G401 (cell line): ENCODE data around the gene MRPL41. TPM values are rescaled to one million over a fixed set of nuclear protein-coding genes. Genes with fewer than 3 reads are reported as not detected.
"Not testable (repeated sequence)": the region's sequence is repeated elsewhere in the genome, so short reads cannot be mapped to it uniquely, and the experiment has no call there.

Source experiments
- DNase-seq: peaks from one replicate; pipeline ENCODE4 v3.0.0-alpha.2; 2015; ENCODE audit warnings: low spot score
- in situ Hi-C: cut with HindIII; loops from 2 replicates; pipeline ENCODE4 v1.10.0; 2016; ENCODE audit warnings: low sequenced_read_pairs, mixed read lengths
- total RNA-seq: library from RNA; depleted of rRNA; stranded (reverse); fragments of >200 nt; shearing (Covaris generic); gene quantifications from 2 replicates; pipeline ENCODE4 v1.2.3, GENCODE V29; 2014

Gene MRPL41
- total RNA-seq, 1 experiment from 2014 or later: 75.7 TPM

DNA sequence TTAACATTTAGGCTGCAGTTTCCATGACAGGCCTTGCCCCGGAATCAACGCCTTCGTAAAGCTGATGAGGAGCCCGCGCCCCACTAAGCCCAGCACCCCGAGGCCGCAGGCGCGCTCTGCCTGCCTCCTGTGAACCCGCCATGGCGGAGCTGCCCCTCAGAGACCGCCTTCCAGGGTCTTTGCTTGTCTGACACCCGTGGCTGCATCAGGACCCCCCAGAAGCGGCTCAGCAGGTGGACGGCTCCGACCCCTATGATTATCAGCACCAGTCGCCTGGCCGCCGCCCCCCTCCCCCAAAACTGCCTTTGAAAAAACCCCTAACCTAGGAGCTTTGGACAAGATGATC is 27.6 kb downstream of the MRPL41 start:
- in situ Hi-C loops: no loop called here
- DNase-seq: no peak

DNA sequence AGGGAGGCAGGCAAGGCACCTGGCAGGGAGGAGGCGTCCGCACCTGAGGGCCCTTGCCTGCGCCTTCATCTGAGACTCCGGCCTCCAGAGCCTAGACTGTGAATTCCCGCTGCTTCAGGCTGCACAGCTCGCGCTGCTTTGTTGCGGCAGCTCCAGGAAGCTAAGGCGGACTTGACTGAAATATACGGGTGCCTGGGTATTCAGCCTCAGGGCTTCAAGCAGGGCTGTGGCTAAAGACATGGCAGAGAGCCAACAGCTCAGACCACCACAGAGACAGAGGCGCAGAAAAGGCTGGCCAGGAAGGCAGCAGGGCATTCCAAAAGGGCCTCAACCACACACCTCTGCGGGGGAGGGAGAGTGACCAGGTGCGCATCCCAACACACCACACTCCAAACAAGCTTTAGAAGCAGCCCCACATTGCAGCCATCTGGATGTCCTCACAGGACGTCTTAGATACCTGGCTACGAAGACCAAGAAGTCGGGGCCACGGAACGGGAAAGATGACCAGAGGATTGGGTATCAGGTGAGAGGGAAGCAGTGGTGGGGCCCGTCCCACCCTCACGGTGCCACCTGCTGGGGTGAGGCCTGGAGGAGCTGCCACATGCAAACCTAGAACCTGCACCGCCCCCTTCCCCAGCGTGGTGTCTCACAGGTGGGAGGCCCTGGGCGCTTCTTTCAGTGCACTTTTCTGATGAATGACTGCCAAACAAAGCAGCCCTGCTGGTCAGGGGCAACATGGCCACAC is 28.7 kb downstream of the MRPL41 start:
- in situ Hi-C loops: loop anchor here (5.0 kb wide), 1 partner anchor 117 kb away; no protein-coding TSS in a partner anchor
- DNase-seq: peak; percentile 23

GRCh38 chr9:137580954-137581322 is 29.3 kb downstream of the MRPL41 start:
- in situ Hi-C loops: loop anchor here (5.0 kb wide), 1 partner anchor 116 kb away; no protein-coding TSS in a partner anchor
- DNase-seq: no peak

DNA sequence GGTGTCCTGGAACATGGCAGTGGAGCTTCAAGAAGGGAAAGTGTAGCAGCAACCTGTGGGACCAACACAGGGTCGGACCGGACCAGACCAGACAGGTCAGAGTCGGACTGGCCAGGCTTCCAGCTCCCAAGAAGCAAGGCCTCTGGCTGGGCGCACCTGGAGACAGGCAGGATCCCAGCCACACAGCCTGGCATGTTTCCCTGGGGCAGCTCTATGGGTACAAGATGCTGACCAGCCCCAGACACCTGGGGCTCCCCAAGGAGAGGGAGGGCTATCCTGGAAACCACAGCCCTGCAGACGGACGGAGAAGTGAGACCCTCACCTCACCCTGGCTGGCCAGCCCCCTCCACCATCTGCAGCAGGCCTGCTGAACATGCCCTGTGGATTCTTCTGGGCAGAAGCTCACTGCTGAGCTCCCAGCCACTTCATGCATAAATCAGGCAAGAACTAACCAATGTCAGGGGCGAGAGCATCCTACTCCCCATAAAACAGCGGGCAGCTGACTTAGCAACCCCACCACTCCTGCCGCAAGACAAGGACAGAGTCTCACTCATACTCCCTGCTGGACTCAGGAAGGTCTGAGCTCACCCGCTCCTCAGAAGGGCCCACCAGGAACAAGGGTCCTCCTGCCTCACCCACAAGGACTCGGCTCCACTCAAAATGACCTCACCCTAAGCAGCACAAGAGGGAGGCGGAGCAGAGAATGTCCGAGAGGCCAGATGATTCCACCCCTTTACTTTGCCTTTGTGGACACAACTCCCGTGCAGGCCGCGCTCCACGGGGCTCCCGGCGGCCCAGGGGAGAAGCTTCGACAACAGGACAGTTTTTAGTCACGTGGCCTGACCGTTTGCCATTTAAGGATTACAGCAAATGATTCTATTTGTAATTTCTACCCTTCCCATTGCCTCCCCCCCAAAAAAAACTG is 29.9 kb downstream of the MRPL41 start:
- DNase-seq: no peak
- in situ Hi-C loops: loop anchor here (5.0 kb wide), 1 partner anchor 116 kb away; no protein-coding TSS in a partner anchor

DNA sequence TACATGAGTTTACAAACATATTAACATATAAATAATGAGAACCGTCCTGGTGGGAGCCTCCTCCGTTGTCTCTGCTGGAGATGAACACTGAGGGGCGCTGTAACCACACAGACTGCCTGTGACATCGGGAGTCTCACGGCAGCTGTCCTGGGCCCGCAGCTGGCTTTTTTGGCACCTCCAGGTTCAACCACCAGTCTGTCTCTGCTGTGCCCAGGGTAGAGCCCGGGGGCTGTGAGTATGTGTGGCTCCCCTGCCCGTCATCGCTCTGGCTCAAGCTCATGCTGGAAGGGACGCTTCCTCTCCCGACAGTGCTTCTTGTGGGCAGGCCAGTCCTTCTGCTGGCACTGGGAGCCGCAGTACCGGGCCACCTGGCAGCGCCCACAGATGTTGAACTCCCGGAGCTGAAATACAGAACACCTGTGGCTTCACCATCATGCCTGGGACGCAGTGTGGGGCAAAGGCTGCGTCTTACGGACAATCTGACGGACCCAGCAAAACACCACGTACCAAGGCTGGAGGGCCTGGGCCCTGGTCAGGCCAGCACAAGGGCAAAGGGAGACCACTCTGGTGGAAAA is 30.7 kb downstream of the MRPL41 start:
- in situ Hi-C loops: loop anchor here (5.0 kb wide), 1 partner anchor 115 kb away; no protein-coding TSS in a partner anchor
- DNase-seq: peak; percentile 16

DNA sequence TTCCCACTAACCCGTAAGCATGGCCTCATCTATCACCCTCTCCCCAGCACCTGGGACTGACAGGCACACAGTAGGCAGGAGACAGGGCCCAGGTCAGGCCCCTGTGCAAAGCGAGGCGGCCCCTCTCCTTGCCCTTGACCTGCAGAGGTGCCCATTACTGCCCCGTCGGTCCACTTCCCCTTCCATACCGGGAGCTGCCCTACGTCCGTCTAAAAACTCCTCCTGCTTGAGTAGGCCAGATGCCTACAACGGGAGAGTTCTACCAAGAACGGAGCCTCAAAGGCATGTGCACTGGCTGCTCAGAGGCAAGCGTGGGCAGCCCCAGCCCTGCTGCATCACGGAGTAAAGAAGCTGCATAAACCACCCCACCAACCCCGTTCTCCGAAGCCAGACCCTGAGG is 31.7 kb downstream of the MRPL41 start:
- in situ Hi-C loops: loop anchor here (5.0 kb wide), 1 partner anchor 114 kb away; no protein-coding TSS in a partner anchor
- no peak for DNase-seq

GRCh38 chr9:137583957-137584356 is 32.3 kb downstream of the MRPL41 start:
- in situ Hi-C loops: loop anchor here (5.0 kb wide), 1 partner anchor 113 kb away; no protein-coding TSS in a partner anchor

GRCh38 chr9:137586854-137587253 is 35.2 kb downstream of the MRPL41 start:
- DNase-seq: no peak
- in situ Hi-C loops: no loop called here

More at GRCh38 chr9:137583957-137584356, 32.3 kb downstream of the MRPL41 start:
- DNase-seq: no peak

GRCh38 chr9:137588311-137588710 is 36.6 kb downstream of the MRPL41 start:
- in situ Hi-C loops: no loop called here
- DNase-seq: no peak

GRCh38 chr9:137588891-137589290 is 37.2 kb downstream of the MRPL41 start:
- in situ Hi-C loops: no loop called here
- DNase-seq: no peak

DNA sequence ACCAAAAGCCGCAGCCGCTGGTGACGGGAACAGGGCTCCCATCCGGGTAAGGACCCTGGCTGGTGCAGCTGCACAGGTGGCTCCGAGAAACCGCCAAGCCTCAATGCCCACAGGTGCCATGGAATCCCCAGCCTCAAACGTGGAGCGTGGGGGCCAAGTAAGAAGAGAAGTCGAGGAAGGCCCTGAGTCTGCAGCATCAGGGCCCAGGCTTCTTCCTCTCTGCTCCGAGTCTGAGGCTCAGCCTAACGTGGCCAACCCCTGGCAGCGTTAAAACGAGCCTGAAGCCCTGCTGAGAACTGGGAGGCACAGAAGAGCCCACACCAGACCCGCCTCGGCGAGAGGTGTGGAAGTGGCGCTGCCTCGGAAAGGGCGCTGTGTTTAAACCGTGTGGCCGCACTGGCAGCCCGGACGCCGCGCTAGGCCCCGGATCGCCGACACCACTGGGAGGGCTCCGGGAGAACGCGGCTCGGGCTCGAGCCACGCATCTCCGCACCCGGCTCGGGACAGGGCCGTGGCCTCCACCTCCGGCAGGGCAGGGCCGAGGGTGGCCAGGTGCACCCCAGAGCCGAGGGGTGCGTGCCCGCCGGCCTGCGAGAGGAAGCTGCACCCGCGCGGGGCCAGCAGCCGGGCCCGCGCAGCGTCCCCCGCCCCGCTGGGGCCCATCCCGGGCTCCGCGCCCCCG is 37.9 kb downstream of the MRPL41 start:
- in situ Hi-C loops: no loop called here
- DNase-seq: no peak

DNA sequence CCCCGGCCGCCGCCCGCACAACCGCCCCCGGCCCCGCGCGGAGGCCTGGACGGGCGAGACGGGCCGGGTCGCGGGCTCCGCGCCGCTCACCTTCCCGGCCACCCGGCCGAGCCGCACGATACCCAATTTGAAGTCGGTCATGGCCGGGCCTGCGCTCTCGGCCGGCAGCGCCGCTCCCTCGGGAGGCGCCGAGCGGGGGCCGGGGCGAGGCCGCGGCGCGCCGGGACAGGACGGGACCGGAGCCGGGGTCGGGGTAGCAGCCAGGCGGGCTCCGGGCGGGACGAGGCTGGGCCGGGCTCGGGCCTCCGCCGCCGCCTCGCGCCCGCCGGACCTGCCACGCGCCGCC is 38.4 kb downstream of the MRPL41 start:
- in situ Hi-C loops: no loop called here
- DNase-seq: no peak

DNA sequence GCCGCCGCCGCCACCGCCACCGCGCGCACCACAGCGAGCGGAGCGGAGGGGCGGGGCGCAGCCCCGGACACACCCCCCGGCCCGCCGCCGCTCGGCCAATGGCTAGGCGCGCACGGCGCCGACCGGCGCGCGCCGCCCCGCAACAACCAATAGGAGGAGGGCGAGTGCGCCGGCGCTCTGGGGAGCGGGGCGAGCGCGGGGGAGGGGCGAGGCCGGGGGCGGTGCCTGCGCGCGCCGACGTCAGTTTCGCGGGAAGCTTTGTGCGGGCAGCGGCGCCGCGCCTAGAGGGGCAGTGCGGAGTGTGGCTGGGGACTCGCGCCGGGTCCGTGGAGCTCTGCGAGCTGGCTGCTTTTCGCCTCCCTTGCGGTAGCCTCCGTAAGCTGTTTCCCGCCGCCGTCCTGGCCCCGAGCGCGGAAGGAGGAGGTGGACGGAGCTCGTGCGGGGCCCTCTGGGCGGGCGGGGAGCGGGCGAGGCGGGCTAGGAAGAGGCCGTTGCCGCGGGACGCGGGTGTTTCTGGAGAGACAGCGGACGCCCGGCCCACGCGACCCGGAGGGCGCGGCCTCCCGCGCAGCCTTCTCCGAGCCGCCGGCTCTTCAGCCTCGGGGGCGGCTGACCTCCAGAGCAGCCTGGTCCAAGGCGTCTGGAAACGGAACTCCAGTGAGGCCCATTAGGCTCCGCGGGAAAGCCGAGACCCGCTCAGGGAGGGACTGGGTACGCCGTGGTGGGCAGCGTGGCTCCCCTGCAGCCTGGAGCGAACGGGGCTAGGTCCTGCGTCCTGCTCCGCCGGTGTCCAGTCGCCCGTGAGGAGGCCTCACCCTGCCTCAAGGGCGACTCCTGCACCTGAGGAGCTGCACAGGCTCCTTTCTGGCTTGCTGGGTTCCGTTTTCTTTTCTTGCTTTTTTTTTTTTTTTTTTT is 39.0 kb downstream of the MRPL41 start, which contains the start of gene ZMYND19:
TSS of gene ZMYND19 (minus strand) at position 44 of the 915 bp plus-strand sequence. CDS start 249 bp downstream, outside the sequence.
- in situ Hi-C loops: no loop called here
- DNase-seq: peak; percentile 83

- in situ Hi-C loops: no loop called here
- DNase-seq: no peak
These were observed 41.1 kb downstream of the MRPL41 start for GRCh38 chr9:137592767-137593166.

GRCh38 chr9:137593176-137593575 is 41.5 kb downstream of the MRPL41 start:
- DNase-seq: no peak
- in situ Hi-C loops: no loop called here

- in situ Hi-C loops, DNase-seq: not testable (repeated sequence)
These were observed 44.9 kb downstream of the MRPL41 start for GRCh38 chr9:137596577-137596976.

DNA sequence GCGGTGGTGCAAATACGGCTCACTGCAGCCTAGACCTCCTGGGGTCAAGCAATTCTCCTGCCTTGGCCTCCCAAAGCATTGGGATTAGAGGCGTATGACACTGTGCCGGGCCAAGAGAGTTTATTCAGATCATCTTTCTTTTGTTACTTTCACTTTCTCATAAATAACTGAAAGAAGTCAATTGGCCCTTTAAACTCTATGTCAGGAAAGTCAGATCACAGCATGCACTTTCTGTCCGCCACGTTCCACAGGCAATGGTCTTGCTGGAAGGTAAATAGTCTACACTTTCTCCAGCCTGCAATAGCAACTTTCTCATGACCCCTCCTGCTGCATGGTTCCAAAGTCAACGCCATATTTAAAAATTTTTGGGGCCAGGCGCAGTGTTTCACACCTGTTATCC is 47.3 kb downstream of the MRPL41 start:
- DNase-seq: no peak
- in situ Hi-C loops: no loop called here
